Stimulated activated naive CD8-positive, alpha-beta T cell treated with anti-CD3 and anti-CD28 coated beads, Interleukin-15, amount 100 ng/mL, for 72 hours (primary cell): Measurements from ENCODE around the gene TTC28.
A peak's percentile ranks its signal among the peaks of the same experiment; 100 is the strongest.
"Not testable (repeated sequence)": the region's sequence is repeated elsewhere in the genome, so short reads cannot be mapped to it uniquely, and the experiment has no call there.

Experiments
- ATAC-seq: fragments of 150-1000 bp; cut with Tn5 transposase; 2 replicates; pipeline ENCODE4 v1.10.0; 2021; ENCODE audit warnings: mild to moderate bottlenecking, moderate library complexity
- DNase-seq, 2 donors: peaks; one replicate each; pipeline ENCODE4 v3.0.0; 2021 to 2022
- H3K27ac Mint-ChIP-seq, 2 donors: one replicate each; pipeline ENCODE4 v1.8.0; 2022; ENCODE audit warnings: mild to moderate bottlenecking in 2 of 2, mixed read lengths in 2 of 2, moderate library complexity in 2 of 2
- H3K27me3 Mint-ChIP-seq: one replicate; pipeline ENCODE4 v1.8.0; 2022; ENCODE audit warnings: mixed read lengths
- H3K4me1 Mint-ChIP-seq: one replicate; pipeline ENCODE4 v1.8.0; 2022; ENCODE audit warnings: mild to moderate bottlenecking, mixed read lengths
- H3K4me3 Mint-ChIP-seq, 2 donors: one replicate each; pipeline ENCODE4 v1.8.0; 2022; ENCODE audit warnings: mild to moderate bottlenecking in 2 of 2, mixed read lengths in 2 of 2, moderate library complexity in 1 of 2
- H3K9me3 Mint-ChIP-seq, 2 donors: one replicate each; pipeline ENCODE4 v1.8.0; 2022; ENCODE audit warnings: mixed read lengths in 2 of 2

The TTC28 gene

DNA sequence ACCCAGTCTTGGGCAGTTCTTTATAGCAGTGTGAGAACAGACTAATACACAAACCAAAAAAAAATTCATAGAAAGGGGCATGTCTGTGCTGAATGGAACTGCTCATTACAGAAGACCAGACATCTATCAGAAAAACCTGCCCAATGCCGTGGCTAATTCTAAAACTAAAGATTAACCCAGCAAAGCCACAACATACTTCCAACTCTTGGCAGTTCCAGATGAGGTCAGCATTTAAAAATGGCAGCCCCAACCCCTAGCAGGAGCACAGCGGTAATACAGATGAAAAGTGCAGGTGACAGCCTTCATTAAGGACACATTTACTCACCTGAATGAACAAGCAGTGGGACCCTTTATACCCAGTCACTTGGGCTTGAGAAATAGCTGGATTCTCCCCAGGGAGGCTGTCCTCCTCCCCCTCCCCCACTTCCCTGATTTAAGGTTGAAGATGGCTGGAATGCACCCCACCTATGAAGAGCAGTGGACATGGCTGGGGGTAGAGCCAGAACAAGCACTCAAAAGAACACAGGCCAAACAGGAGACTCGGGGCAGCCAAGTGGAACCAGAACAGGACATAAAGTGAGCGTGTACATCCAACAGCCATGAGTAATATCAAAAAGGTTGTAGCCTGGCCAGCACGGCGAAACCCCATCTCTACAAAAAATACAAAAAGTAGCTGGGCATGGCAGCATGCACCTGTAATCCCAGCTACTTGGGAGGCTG is 13.6 kb upstream of the TTC28 start:
- not testable (repeated sequence) for H3K27me3 Mint-ChIP-seq, H3K27ac Mint-ChIP-seq, H3K9me3 Mint-ChIP-seq, DNase-seq, ATAC-seq, H3K4me3 Mint-ChIP-seq, H3K4me1 Mint-ChIP-seq

- not testable (repeated sequence) for H3K4me1 Mint-ChIP-seq, H3K4me3 Mint-ChIP-seq, DNase-seq, ATAC-seq, H3K27ac Mint-ChIP-seq, H3K9me3 Mint-ChIP-seq
- peaks cover 27% of the 10 kb centered on the region for H3K27me3 Mint-ChIP-seq
Measured at GRCh38 chr22:28689796-28690195, 10.2 kb upstream of the TTC28 start.

DNA sequence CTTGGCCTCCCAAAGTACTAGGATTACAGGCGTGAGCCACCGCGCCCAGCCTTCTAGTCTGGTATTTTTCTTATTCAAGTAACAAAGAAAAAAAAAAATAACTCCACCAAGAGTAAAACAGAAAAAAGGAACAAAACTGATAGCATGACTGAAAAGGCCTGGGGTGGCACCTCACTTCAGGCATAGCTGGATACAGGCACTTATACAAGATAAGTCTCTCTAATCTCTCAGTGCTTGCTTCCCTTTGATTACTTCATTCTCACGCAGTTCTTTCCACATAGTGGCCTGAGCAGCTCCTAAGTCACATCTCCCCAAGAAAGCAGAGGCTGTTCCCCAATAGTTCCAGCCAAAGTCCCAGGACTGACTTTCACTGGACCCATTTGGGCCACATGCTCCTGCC is 3.3 kb upstream of the TTC28 start:
- not testable (repeated sequence) for H3K9me3 Mint-ChIP-seq, H3K4me3 Mint-ChIP-seq, DNase-seq, ATAC-seq, H3K27ac Mint-ChIP-seq
- Mint-ChIP-seq H3K4me1 (peaks cover 16% of the 10 kb centered on the region), H3K27me3 (peaks cover 76% of the 10 kb centered on the region)

DNA sequence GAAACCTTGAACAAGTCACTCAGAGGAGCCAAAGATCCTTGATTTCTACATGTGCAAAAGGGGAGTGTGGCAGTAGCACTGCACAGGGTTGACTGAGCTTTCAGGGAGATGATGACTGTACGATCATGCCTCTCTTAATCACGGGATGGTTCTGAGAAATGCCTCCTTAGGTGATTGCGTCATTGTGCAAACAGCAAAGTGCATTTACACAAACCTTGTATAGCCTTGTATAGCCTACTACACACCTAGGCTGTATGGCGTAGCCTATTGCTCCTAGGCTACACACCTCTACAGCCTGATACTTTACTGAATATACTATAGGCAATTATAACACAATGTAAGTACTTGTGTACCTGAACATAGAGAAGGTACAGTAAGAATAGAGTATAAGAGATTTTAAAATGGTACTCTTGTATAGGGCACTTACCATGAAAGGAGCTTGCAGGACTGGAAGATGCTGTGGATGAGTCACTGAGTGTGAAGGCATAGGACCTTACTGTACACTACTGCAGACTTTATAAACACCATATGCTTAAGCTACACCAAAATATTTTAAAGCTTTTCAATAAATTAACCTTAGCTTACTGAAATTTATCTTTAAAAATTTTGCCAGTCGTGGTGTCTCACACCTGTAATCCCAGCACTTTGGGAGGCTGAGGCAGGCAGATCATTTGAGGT is 1.3 kb upstream of the TTC28 start:
- H3K27ac Mint-ChIP-seq, DNase-seq, ATAC-seq, H3K4me3 Mint-ChIP-seq, H3K9me3 Mint-ChIP-seq: not testable (repeated sequence)
- Mint-ChIP-seq H3K27me3 (peaks cover 78% of the 10 kb centered on the region), H3K4me1 (peaks cover 16% of the 10 kb centered on the region)

DNA sequence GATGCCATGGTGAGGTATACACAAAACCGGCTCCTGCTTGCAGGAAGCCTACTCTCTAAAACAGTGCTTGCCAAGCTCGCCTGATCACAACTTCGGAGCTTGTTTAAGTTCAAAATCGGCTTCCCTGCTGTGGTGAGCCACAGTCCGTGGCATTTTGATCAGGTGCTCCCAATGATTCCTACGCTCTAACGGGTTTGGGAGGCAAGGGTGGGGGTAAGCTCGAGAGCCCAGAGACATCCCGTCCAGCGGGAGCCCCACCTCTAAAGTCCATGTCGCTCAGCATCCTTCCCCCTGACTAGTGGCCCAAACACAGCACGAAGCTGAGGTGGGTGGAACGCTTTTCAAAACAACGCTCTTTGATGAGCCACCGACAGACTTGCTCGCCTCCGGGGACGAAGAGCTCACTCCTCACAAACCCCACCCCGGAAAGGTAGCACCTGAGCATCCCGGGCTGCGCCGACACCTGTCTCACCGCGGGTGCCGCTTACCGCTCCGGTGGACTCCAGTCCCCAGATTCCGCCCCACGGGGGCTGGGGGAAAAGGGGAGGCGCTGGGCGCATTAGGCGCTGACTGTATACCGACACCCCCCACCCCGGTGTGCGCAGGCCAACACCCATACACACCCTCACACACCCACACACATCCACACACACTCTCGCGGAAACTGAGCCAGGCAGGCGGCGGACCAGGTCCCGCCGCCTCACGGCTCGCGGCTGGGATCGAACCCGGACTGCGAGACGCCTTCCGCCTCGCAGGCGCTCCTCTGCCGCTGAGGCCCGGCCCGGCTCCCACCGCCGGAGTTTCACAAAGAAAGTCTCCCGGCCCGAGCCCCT is 646 bp downstream of the TTC28 start:
- H3K4me3 Mint-ChIP-seq = peak overlapping the region; percentile 84 to 92
- H3K27me3 Mint-ChIP-seq = peaks cover 82% of the 10 kb centered on the region
- peak; percentile 7 to 26 for DNase-seq
- H3K9me3 Mint-ChIP-seq, ATAC-seq, H3K27ac Mint-ChIP-seq: not testable (repeated sequence)
- H3K4me1 Mint-ChIP-seq = peaks cover 30% of the 10 kb centered on the region

- not testable (repeated sequence) for ATAC-seq, H3K9me3 Mint-ChIP-seq, H3K27ac Mint-ChIP-seq, H3K4me3 Mint-ChIP-seq, DNase-seq
- Mint-ChIP-seq H3K27me3 (peaks cover 85% of the 10 kb centered on the region), H3K4me1 (peaks cover 39% of the 10 kb centered on the region)
Measured at GRCh38 chr22:28678170-28678569, 1.5 kb downstream of the TTC28 start.

DNA sequence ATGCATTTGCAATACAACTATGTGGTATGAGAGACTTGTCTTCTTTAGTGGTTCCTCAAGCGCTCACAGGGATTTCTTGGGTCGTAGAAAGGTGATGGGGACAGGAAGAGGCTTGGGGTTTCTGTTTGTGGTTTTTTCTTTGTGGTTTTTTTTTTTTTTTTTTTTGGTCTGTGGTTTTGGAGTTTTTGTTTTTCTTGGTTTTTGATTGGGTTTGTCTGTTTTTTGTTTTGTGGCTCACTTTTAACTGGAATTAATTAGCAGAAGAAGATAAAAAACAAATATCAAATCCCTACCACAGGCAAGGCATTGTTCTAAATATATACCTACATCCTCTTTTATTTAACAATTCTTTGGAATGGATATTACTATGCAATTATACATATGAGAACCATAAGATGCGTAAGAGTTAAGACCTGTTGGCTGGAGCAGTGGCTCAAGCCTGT is 5.5 kb downstream of the TTC28 start:
- DNase-seq (peak; percentile 27 to 58), ATAC-seq (peak; percentile 95)
- peak overlapping the region; percentile 78 to 100 for H3K27ac Mint-ChIP-seq
- peaks cover 35% of the 10 kb centered on the region for H3K4me1 Mint-ChIP-seq
- H3K4me3 Mint-ChIP-seq = peak overlapping the region; percentile 13 to 81
- peaks cover 68% of the 10 kb centered on the region for H3K27me3 Mint-ChIP-seq
- peaks cover 0 to 5% of the 10 kb centered on the region in 2 donors for H3K9me3 Mint-ChIP-seq

DNA sequence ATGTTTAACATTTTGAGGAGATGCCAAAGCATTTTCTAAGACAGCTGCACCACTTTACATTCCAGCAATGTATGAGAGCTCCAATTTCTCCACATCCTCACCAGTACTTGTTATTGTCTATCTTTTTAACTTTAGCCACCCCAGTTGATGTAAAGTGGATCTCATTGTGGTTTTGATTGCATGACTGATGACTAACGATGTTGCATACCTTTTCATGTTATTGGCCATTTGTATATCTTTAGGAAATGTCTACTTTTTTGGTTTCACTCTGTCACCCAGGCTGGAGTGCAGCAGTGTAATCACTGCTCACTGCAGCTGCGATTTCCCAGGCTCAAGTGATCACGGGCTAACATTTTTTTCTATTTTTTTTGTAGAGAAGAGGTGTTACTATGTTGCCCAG is 8.9 kb downstream of the TTC28 start:
- DNase-seq = no peak
- Mint-ChIP-seq H3K9me3 (peaks cover 0 to 5% of the 10 kb centered on the region in 2 donors), H3K4me1 (peaks cover 29% of the 10 kb centered on the region), H3K4me3 (no peak overlapping the region), H3K27me3 (peaks cover 45% of the 10 kb centered on the region), H3K27ac (no peak overlapping the region)
- no peak for ATAC-seq

DNA sequence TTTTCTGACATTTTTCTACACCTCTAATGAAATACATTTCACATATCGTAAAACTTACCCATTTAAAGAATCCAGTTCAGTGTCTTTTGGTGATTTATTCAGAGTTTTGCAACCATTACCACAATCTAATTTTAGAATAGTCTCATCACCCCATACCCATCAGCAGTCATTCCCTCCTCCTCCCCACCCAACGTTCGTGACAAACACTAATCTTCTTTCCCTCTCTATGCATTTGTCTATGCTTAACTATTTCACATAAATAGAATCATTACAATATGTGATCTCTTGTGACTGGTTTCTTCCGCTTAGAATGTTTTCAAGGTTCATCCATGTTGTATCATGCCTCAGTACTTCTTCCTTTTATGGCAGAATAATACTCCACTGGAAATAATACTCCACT is 9.5 kb downstream of the TTC28 start:
- Mint-ChIP-seq H3K27me3 (peaks cover 39% of the 10 kb centered on the region), H3K4me3 (no peak overlapping the region), H3K27ac (no peak overlapping the region), H3K4me1 (peaks cover 26% of the 10 kb centered on the region), H3K9me3 (peaks cover 0 to 5% of the 10 kb centered on the region in 2 donors)
- ATAC-seq (no peak), DNase-seq (no peak)

- Mint-ChIP-seq H3K27me3 (peaks cover 32% of the 10 kb centered on the region), H3K27ac (no peak overlapping the region), H3K9me3 (peaks cover 0 to 5% of the 10 kb centered on the region in 2 donors), H3K4me1 (peaks cover 19% of the 10 kb centered on the region), H3K4me3 (no peak overlapping the region)
- DNase-seq = no peak
- ATAC-seq = no peak
Measured at GRCh38 chr22:28669387-28669786, 10.3 kb downstream of the TTC28 start.

DNA sequence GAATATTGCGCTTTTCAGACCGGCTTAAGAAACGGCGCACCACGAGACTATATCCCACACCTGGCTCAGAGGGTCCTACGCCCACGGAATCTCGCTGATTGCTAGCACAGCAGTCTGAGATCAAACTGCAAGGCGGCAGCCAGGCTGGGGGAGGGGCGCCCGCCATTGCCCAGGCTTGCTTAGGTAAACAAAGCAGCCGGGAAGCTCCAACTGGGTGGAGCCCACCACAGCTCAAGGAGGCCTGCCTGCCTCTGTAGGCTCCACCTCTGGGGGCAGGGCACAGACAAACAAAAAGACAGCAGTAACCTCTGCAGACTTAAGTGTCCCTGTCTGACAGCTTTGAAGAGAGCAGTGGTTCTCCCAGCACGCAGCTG is 16.1 kb downstream of the TTC28 start:
- not testable (repeated sequence) for DNase-seq, H3K4me3 Mint-ChIP-seq, H3K4me1 Mint-ChIP-seq, H3K9me3 Mint-ChIP-seq, ATAC-seq, H3K27ac Mint-ChIP-seq
- H3K27me3 Mint-ChIP-seq = peaks cover 17% of the 10 kb centered on the region

- Mint-ChIP-seq H3K9me3 (no peaks in the 10 kb centered on the region), H3K27me3 (peaks cover 53% of the 10 kb centered on the region), H3K27ac (no peak overlapping the region), H3K4me1 (no peaks in the 10 kb centered on the region), H3K4me3 (no peak overlapping the region)
- ATAC-seq (no peak), DNase-seq (no peak)
Measured at GRCh38 chr22:28658448-28658847, 21.2 kb downstream of the TTC28 start.

DNA sequence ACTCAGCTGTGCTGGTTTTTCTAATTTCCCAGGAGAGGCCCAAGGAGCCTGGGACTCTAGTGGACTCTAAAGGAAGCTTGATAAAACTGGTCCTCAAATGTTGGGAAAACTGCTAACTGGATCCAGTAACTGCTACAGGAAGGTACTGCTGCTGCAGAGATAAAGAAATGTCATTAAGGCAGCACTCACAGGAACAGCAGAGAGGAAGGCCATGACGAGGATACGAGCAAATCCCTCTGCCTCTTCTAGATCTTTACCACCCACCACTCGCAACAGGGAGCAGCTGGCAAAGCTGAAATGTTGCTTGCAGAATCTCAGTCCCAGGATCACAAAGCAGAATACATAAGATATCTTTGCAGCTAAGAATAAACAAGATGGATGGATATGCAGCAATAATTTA is 23.5 kb downstream of the TTC28 start:
- no peak for ATAC-seq
- Mint-ChIP-seq H3K27me3 (peaks cover 57% of the 10 kb centered on the region), H3K4me3 (no peak overlapping the region), H3K27ac (no peak overlapping the region), H3K4me1 (no peaks in the 10 kb centered on the region), H3K9me3 (no peaks in the 10 kb centered on the region)
- DNase-seq = no peak

DNA sequence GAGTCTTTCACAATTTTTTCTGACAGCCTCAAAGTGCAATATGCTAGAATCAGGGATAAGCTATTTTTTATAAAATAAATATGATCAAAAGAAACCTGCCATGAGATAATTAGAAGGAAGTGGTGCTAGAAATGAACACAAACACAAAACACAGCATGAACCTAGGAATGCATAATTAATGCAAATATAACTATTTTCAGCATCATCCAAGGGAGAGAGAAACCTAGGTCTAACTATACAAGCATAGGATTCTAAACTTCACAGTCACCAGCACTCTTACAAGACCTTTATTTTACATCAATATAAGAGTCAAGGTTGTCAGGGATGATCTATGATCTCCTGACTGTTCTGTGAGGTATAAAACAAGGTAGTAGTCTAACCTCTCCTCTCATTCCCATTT is 29.2 kb downstream of the TTC28 start:
- Mint-ChIP-seq H3K4me1 (no peaks in the 10 kb centered on the region), H3K4me3 (no peak overlapping the region), H3K27ac (no peak overlapping the region), H3K27me3 (peaks cover 75% of the 10 kb centered on the region), H3K9me3 (no peaks in the 10 kb centered on the region)
- DNase-seq (no peak), ATAC-seq (no peak)

DNA sequence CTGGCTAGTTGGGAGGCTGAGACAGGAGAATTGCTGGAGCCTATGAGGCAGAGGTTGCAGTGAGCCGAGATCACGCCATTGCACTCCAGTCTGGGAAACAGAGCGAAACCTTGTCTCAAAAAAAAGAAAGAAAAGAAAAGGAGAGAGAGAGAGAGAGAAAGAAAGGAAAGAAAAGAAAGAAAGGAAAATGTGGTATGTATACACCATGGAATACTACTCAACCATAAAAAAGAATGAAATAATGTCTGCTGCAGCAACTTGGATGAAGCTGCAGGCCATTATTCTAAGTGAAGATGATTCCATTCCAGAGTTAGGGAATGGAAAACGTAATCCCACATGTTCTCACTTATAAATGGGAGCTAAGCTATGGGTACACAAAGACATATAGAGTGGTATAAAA is 30.8 kb downstream of the TTC28 start:
- Mint-ChIP-seq H3K27ac (no peak overlapping the region), H3K4me1 (no peaks in the 10 kb centered on the region), H3K9me3 (no peaks in the 10 kb centered on the region), H3K4me3 (no peak overlapping the region), H3K27me3 (peaks cover 79% of the 10 kb centered on the region)
- DNase-seq (no peak), ATAC-seq (no peak)

GRCh38 chr22:28647216-28647615 is 32.4 kb downstream of the TTC28 start:
- Mint-ChIP-seq H3K27me3 (peaks cover 68% of the 10 kb centered on the region), H3K9me3 (no peaks in the 10 kb centered on the region), H3K27ac (no peak overlapping the region), H3K4me3 (no peak overlapping the region), H3K4me1 (no peaks in the 10 kb centered on the region)
- ATAC-seq (no peak), DNase-seq (no peak)
